ENCODE results near the gene ROPN1L.

DNA sequence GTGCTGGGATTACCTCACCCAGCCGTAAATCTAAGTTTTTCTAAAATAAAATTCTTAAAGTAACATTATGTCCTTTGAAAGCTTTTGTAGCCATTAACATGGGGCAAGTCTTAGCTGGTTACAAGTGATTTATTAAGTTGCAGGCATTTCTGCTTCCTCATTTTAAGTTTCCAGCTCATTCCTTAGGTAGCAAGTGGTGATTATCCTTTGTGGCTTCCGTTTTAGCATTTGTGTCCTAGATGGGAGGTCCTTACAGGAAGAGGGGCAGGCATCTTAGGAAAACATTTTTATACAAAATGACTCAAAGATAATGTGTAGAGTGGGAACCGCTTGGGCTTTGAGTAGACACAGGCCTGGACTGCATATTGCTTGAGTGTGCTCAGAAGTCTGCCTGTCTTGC lies 35.0 kb upstream of the ROPN1L start:
- TF ChIP-seq CTCF (conservative IDR thresholded peaks at IDR 0.05; ENCODE audit: low read depth, low read length) (no peak), POLR2A (IDR thresholded peaks at IDR 0.05; ENCODE audit: low read depth, low read length) (no peak), RAD21 (IDR thresholded peaks at IDR 0.05; ENCODE audit: low read length) (no peak), BHLHE40 (IDR thresholded peaks at IDR 0.05; ENCODE audit: low read depth, low read length) (no peak), RFX5 (IDR thresholded peaks at IDR 0.05; ENCODE audit: low read depth, low read length) (no peak), MAZ (IDR thresholded peaks at IDR 0.05; ENCODE audit: borderline replicate concordance, low read depth, low read length) (no peak), MAFK (IDR thresholded peaks at IDR 0.05; ENCODE audit: low read depth, low read length) (no peak), CHD1 (IDR thresholded peaks at IDR 0.05; ENCODE audit: low read depth, low read length) (no peak), MXI1 (IDR thresholded peaks at IDR 0.05; ENCODE audit: borderline replicate concordance, low read depth, low read length) (no peak), SMC3 (IDR thresholded peaks at IDR 0.05; ENCODE audit: low read depth, low read length) (no peak)
